Measurements from ENCODE around the gene ERC2.

- TF ChIP-seq CTCF (tag by site-specific recombination; IDR thresholded peaks at IDR 0.05): no peak
- TF ChIP-seq ZFP3 (tag by site-specific recombination; IDR thresholded peaks at IDR 0.05; ENCODE audit: low read depth): no peak
- TF ChIP-seq ZXDB (tag by site-specific recombination; IDR thresholded peaks at IDR 0.05): no peak
- TF ChIP-seq ZNF274 (IDR thresholded peaks at IDR 0.05; ENCODE audit: low read length): no peak
- TF ChIP-seq ZNF274 (tag by site-specific recombination; IDR thresholded peaks at IDR 0.05; ENCODE audit: borderline replicate concordance): no peak
- TF ChIP-seq TSHZ1 (tag by site-specific recombination; IDR thresholded peaks at IDR 0.05; ENCODE audit: borderline replicate concordance): no peak
- no peak for TF ChIP-seq REST (tag by site-specific recombination; IDR thresholded peaks at IDR 0.05)
- no peak for TF ChIP-seq ZNF776 (tag by site-specific recombination; IDR thresholded peaks at IDR 0.05; ENCODE audit: borderline replicate concordance)
- TF ChIP-seq ZNF747 (tag by site-specific recombination; IDR thresholded peaks at IDR 0.05): no peak
- no peak for TF ChIP-seq ZNF324 (tag by site-specific recombination; IDR thresholded peaks at IDR 0.05)
- no peak for TF ChIP-seq ZNF510 (tag by site-specific recombination; IDR thresholded peaks at IDR 0.05; ENCODE audit: insufficient replicate concordance)
- TF ChIP-seq ZNF24 (tag by site-specific recombination; IDR thresholded peaks at IDR 0.05): no peak
- TF ChIP-seq TCF7L2 (IDR thresholded peaks at IDR 0.05; ENCODE audit: borderline replicate concordance, low read depth, low read length): no peak
- no peak for TF ChIP-seq ZSCAN30 (tag by site-specific recombination; IDR thresholded peaks at IDR 0.05)
- TF ChIP-seq ZNF248 (tag by site-specific recombination; IDR thresholded peaks at IDR 0.05): no peak
Measured at GRCh38 chr3:55988905-55989304, 479.4 kb downstream of the ERC2 start.

Data from HEK293 (cell line).